HG03103 (cell line): ENCODE measurements around the gene ADCY1.

Experiments
- ATAC-seq: cut with Tn5 transposase; IDR thresholded peaks from one replicate; pipeline ENCODE4 v1.9.1; 2021; ENCODE audit warnings: low read depth; ENCODE audit not compliant: unreplicated experiment

The ADCY1 gene

DNA sequence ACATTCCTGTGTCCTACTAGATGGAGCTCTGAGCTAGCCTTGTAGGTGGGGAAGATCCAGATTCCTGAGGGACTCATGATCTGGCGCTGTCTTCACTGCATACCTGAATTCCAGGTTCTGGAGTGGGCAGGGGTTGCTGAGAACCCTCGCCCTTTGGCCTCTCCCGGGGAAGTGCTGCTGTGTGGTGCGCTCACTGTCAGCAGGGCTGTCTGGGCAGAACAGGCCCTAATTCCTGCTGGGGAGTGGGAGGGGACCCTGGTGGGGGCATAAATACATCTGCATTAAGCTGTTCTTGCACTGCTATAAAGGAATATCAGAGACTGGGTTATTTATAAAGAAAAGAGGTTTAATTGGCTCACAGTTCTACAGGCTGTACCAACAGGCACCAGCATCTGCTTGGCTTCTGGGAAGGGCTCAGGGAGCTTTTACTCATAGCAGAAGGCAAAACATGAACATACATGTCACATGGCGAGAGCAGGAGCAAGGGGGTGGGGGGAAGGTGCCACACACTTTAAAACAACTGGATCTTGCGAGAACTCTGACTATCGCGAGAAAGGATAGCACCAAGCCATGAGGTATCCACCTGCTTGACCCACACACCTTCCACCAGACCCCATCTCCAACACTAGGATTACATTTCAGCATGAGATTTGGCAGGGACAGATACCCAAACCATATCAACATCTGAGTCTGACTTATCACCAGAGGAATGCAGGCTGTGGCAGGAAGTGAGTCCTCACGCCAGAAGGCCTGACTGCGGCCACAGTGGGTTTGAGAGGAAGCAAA is 115.0 kb downstream of the ADCY1 start:
- ATAC-seq = no peak

DNA sequence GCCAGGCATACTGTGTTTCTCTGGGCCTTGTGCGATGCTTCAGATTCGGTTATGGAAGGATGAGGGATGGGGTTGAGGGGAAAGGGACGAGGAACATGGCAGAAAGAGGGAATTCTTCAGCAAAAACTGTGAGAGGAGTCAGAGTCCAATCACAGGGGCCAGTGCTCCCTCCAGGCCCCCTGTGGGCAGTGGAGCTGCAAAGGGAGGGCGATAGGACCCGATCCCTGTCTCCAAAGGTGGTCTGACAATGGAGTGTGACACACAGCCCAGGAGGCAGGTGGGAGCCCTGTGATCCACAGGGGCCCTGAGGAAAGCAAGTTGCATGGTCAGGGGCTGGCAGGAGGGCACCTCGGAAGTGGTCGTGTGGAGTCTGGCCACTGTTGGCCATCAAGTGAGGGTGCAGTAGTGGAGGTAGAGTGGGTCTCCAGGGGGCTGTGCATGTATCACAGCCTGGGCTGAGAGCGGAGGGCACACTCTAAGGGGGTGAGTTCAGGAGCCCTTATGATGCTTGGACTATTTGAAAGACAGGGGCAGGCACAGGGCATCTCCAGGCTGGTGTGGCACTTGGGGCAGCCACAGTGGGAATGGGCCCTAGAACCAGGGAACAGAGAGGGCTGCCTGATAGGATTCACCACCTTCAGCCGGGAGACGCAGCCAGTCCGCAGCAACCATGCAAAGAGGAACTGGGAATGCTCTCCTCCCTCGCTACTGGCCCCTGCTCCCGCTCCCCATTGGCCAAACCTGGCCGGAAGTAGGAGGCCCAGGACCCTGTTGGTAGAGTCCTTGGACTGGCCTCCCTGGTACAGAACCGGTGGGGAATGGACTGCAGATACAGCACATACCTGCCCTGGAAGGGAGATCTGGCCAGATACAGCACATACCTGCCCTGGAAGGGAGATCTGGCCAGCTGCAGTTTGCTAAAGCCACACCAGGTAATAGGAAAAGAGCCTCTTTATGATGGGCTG is 115.9 kb downstream of the ADCY1 start:
- no peak for ATAC-seq

DNA sequence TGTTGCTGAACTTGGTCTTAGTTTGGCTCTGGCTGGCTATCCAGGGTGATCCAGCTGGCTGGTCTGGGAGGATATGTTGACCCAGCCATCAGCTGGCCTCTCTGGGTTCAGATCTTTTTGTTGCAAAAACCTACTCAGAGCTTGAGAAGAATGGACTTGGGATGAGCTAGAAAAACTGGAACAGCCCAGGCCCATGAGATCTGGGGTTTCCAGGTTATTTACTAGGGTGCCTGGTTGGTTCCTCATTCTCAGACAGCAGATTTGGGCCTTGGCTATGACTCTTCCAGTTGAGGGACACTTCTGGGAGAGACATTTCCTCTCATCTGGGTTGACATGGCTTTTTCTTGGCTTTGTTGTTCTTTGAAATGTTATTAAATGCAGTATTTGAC is 116.6 kb downstream of the ADCY1 start:
- no peak for ATAC-seq

DNA sequence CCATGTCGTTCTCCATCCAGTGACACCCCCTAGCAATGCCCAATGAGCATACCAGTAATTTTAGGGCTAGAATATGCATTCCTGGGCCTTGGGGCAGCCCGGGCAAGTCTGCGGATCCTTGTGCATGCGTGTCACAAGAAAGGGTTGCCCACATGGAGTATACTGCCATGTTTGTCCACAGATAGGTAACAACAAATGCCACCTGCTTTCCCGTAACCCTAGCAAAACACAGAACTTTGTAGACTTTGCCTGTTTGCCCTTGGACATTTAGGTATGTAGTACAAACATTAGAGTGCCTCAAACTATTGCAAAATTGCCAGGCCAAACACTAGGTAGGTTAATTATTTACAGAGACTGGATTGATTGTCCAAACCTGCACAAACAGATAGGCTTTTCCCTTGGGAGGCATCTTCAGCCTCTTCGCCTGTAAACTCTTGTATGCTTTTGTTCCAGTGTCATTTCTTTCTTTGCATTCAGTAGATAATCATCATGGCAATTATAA is 117.0 kb downstream of the ADCY1 start:
- no peak for ATAC-seq

DNA sequence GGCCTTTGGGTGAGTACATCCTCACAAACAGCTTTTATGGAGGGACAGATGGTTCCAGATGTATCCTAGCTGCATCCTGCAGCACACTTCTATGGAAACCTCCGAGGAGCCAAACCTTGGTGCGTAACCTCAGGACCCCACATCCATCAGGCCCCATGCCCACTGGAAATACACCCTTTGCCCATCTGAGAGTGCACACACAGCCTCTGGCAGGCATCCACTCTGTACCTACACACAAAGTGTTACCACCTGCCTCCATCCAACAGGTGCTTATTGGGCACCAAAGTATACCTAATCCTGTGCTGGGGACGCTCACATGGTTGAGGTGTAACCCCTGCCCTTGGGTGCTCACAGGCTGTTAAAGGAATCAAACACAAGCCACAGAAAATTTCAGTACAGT is 117.9 kb downstream of the ADCY1 start:
- ATAC-seq = no peak

DNA sequence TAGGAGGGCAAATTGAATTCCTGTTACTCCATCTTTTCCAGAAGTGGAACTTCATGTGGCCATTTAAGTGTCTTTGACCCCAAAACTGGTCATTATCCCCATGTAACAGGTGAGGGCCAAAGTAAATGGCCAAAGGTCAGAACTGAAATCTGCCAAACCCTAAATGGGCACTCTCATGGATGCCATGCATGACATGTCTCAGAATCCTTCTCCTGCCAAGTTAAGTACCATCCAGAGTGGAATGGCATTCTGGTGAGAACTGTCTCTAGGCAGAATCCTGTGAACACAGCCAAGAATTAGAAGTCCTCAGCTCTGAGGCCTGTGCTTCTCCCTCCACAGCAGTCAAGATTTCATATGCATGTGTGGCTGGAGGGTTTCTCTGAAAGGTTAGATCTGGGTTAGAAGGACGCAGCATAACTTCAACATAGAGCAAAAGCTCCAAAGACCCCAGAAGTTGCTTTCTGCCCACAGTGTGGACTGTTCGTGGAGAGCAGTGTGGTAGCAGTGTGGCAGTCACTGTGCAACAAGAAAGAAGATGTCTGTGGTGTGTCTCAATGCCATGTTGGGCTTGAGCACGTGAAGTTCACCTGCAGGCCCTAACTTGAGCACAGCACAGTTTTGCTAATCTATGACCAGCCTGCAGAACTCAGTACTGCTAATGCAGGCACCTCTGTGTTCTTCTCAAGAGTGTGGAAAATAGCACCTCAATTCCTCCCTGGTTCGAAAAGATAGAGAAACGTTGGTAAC is 121.3 kb downstream of the ADCY1 start:
- no peak for ATAC-seq

DNA sequence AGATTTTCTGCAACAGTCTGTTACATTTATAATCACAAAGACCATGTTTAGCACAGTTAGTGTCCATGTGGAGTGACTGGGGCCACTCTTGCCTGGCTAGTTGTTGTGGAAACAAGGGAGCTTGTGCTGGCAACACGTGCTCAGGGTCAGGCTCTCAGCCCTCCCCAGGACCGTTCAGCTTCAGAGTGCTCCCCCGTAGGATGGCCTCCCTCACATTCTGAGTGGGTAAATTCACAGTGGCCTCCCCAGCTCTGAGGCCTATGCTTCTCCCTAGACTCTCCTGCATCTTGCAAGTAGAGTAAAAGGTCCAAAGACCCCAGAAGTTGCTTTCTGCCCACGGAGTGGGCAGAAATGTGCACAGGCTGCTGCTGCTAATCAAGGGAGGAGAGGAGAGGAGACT is 122.3 kb downstream of the ADCY1 start:
- no peak for ATAC-seq

DNA sequence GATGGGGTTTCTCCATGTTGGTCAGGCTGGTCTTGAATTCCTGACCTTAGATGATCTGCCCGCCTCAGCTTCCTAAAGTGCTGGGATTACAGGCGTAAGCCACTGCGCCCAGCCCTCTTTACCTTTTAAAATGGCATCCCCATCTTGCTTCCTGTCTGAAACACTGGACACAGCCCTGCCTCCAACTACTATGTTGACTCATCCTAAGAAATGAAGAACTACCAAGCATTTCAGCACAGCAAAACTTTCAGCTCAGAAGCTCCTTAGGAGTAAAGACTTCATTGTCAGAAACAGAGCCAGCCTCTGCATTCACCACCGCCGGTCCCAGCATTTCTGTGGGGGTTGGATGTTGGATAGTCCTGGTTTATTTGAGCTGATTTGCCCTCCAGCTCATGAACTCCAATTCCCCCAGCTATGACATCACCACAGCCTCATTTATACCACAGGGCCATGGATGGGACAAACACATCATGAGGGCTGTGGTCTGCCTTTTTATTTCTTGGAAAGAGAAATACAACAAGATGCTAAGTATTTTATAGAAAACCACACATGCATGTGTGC is 123.5 kb downstream of the ADCY1 start:
- no peak for ATAC-seq

DNA sequence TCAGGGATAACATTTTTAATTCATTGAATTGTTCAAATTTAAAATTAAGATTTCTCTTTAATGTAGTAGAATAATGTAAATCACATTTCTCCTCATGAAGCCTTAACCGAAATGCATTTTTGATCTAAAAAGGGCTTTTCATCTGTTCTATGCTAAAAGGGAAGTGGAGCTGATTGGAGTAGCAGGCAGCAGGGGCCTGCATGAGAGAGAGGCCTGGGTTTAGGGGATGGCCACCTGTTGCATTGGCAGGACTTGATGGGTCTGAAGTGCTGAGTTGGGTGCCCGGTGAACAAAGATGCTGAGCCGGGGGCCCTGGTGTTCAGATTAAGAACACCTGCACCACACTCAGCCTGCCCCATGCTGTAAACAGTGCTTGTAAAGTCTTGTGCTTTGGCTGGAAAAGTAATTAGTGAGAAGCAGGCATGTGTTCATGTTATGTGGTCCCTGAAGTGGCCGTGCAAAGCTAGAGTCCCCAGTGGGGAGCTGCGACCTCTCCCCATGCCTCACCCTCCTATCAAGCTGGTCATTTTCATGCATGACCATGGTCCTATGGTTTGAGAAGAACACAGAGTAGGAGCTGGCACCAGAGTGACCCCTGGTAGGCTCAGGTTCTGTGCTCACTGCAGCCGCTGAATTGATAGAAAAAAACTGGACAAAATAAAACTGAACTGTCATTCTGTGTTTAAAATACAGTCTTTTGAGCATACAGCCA is 124.3 kb downstream of the ADCY1 start:
- no peak for ATAC-seq

DNA sequence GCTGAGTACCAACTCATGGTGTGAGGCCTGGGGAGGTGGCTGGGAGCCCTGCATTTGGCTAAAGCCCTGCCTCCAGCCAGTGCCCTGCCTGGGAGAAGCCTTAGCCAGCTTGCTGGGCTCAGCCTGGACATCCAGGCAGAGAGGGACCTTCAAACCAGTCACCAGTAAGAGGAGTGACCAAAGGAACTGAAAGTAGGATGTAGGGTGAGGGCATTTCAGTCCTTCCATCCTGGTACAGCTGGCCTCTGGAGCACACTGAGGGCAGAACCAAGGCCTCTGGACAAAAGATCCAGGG is 124.8 kb downstream of the ADCY1 start:
- ATAC-seq = no peak

DNA sequence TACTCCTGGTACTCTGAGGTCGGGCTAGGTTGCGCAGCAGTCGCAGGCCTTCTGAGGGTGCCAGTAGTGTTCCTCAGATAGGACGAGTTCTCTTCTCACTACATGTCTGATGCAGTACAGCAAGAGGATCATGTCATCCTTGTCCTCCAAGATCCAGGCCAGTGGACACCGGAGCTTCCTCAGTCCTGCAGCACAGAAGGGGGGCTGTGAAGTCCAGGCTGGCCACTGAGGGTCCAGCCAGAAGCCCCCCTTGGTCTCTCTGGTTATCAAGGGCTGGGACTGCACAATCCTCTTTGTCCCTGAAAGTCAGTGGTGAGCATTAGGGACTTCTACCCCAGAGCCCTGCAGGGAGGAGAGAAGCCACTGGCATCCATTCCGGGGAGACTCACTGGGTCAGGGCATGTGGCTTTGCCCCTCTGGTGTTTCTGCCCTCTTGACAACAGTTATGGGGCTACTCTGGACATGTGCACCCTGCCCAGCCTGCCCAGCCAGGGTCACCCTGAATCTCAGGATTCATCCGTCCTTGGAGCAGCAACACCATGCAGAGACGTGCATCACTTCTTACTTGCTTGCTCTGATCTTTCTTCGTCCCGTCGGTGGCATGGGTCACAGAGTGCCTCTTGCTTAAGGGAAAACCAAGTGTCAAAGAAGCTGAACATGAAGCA is 125.7 kb downstream of the ADCY1 start:
- ATAC-seq = no peak

DNA sequence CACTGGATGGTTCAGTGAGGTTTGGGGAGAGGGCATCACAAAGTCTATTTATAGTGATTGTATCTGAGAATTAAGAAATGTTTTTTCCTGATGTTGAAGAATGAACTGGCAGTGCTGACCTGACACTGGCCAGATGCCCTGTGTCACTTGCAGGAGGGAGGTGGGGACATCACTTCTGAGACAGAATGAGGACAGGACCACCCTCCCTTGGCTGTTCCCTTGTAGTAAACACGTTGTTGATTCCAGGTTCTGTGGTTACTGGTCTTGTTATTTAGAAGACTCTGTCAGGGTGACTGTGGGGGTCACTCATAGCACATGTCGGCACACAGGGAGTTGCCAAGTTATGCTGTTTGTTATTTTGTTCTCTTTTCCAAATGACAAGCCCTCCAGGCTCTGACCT is 126.4 kb downstream of the ADCY1 start:
- no peak for ATAC-seq

DNA sequence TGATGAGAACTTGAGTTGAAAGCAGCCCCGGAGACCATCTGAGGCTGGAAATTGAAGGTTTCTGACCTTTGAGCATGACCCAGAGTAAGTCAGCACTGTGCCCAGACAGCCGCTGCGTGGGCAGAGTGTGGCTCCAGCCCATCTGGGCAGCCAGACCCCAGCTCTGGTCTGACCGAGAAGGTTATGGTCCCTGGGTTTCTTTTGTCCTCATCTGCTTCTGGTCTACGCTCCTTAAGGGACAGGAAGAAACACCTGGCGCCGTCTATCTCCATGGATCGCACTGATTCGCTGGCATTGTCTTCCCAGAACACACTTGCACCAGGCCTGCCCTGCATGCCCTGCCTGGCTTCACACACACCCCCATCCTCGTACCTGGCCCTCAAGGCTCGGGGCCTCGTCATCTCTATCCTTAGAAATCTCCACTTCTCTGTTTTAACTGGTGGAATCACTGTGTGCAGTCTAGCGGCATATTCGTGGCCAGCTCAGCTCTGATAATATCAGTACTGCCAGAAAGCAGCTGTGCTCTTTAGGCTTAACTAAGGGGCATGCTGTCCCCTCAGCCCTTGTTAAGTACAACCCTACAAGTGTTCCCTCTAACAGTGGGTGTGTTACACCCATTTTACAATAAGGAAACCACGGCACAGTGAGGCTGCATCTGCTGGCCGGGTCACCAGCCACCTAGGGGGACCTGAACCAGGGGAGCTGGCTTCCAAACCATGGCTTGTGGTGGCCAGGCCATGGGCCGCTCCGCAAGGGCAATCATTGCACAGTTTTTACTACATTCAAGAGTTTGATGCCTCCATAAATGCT is 127.7 kb downstream of the ADCY1 start:
- no peak for ATAC-seq

DNA sequence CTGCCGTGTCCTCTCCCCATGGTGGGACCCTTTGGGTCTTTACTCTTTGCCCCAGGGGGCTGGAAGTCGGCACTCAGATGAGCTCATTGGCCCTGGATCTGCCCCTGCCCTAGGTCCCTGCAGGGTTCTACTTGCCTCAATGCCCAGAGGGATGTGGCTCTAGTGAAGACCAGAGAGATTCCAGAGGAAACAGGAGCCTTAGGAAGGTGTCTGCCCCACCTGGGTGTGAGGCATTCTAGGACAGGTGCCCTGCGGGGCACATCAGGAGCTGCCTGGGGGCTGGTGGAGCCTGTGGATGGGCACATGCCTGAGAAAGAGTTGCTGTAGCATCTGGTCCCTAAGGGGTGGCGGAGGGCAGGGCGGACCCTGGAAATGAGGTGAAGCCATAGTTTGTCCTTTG is 128.6 kb downstream of the ADCY1 start:
- ATAC-seq = no peak

DNA sequence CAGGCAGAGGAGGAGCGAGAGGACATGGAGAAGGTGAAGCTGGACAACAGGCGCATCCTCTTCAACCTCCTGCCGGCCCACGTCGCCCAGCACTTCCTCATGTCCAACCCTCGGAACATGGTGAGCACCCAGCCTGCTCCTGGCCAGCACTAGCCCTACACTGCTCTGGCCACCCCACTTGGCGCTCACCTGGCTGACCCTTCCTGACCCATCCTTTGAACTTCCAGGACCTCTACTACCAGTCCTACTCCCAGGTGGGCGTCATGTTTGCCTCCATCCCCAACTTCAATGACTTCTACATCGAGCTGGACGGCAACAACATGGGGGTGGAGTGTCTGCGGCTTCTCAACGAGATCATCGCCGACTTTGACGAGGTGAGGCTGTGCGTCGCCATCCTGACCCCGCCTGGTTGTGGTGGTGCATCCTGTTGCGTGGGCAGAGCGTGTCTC is 129.2 kb downstream of the ADCY1 start:
- no peak for ATAC-seq

DNA sequence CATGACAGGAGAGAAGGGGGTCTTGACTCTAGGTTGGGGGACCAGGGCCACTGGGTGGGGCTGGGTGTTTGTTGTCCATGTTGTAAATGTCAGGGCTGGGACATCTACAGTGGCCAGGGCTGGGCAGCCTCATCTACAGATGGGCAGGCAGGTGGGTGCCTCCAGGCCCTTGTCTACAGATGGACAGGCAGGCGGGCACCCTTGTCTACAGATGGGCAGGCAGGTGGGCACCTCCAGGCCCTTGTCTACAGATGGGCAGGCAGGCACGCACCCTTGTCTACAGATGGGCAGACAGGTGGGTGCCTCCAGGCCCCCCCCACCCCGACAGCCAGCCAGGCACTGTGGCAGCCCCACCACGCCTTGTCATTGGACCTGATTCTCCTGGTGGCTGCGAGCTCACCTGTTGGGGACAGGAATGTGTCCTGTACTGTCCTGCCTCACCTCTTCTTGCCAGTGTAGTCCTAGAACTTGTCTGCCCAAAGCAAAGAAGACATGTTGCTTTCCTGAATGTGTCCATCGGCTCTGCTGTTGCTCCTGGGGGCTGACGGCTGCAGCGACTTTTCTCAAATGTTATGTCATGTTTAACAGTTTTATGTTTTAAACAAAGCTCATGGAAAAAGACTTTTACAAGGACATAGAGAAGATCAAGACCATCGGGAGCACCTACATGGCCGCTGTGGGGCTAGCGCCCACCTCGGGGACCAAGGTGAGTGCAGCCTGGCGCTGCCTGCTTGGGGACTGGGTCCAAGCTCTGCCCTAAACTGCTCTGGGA is 129.9 kb downstream of the ADCY1 start:
- ATAC-seq = no peak

DNA sequence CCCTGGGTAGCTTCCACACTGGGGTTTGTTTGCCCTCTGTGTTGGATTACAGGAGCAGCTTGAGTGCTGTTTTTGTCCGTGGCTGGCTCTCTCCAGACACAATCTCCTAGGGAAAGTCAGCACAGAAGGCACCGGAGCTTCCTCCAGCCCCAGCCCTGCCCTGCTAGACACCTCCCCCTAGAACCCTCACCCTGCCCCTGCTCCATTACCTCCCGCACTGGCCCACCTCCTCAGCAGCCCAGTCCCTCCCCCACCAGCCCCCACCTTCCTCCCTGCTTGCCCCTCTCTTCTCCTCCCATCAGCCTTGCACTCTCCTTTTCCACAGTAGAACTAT is 130.5 kb downstream of the ADCY1 start:
- ATAC-seq = no peak
